ENCODE data around the gene TNS1. TPM values are rescaled to one million over a fixed set of nuclear protein-coding genes. Genes with fewer than 3 reads are reported as not detected.

The TNS1 gene
- total RNA-seq, 1 donor from 2014 or later, result 0.91 TPM

DNA sequence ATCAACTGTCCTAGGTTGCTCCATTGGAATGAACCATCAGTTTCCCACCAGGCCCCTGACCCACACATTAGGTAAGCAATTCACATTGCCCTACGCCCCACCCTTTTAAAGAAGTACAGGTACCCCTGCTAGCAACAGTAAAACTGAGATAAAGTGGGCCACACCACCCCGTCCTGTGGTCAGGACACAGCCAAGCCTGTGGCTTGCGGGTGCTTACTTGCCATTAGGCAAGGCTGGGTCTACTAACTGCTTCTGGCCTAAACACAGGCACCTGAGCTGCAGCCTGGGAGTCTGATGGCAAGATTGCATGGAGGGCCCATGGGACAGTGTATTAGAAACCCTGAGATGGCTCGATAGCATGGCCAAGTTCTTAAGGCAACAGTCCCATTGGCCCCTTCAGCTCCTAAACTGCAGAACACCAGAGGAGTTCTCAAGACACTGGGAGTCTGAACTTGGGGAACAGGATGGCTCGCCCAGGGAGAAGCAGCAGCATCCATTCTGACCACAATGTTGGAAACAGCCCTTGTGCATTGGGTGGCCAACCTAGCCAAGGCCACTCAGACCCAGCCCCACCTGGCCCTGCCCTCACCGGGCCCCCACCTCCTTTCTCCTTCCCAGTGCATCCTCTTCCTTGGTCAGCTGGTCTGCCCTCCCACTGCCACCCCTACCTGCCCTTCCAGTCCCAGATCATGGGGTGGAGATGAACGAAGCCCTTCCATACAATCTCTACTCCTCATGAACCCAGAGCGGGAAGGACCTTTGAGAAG, 177.1 kb downstream of the TNS1 start:
- Mint-ChIP-seq H3K36me3 (ENCODE audit: low read depth) (no peaks in the 10 kb centered on the region), H3K4me3 (ENCODE audit: low read depth) (no peak overlapping the region), H3K27me3 (ENCODE audit: low read depth) (no peaks in the 10 kb centered on the region), H3K27ac (no peak overlapping the region), H3K4me1 (ENCODE audit: low read depth) (no peaks in the 10 kb centered on the region), H3K9me3 (no peaks in the 10 kb centered on the region)
- intact Hi-C loops (cut with micrococcal nuclease), result no loop called here
- DNase-seq (ENCODE audit: low spot score), result no peak

DNA sequence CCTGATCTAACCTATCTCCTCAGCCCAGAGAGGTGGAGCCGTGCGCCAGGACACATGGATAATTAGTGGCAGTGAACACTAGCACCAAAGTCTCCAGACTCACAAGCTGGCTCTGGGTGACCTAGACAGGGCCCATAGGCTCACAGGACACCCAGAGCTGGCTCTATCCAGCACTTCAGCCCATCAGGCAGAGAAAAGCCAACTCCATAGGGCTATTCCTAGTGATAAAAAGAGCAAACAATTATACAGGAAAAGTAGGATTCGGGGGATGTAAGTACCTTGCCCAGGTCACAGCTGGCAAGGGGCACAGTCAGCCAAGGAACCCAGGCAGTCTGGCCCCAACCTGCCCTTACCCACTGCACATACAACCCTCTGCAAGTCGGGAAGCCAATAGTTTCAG, 178.6 kb downstream of the TNS1 start:
- H3K9me3 Mint-ChIP-seq, result no peaks in the 10 kb centered on the region
- no peak overlapping the region for H3K27ac Mint-ChIP-seq
- H3K4me1 Mint-ChIP-seq (ENCODE audit: low read depth), result no peaks in the 10 kb centered on the region
- H3K27me3 Mint-ChIP-seq (ENCODE audit: low read depth), result no peaks in the 10 kb centered on the region
- intact Hi-C loops (cut with micrococcal nuclease), result no loop called here
- DNase-seq (ENCODE audit: low spot score), result no peak
- no peaks in the 10 kb centered on the region for H3K36me3 Mint-ChIP-seq (ENCODE audit: low read depth)
- no peak overlapping the region for H3K4me3 Mint-ChIP-seq (ENCODE audit: low read depth)

DNA sequence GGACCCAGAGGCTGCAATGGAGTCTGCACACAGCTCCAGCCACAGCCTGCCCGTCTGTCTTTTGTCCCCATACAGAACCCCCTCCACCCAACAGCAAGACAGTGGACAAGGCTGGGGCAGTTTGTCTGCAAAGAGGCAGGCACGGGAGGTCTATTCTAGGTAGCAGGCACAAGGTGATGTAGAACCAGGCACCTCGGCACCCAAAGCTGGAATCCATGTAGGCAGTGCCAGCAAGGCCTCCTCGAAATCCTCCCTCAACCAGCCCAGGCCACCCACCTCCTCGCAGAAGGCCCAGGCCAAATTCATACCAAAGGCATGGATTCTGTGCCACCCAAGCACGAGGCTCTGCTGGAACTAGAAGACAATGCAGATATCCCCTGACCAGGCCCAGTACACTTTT, 179.2 kb downstream of the TNS1 start:
- intact Hi-C loops (cut with micrococcal nuclease), result no loop called here
- Mint-ChIP-seq H3K36me3 (ENCODE audit: low read depth) (no peaks in the 10 kb centered on the region), H3K27ac (no peak overlapping the region), H3K4me3 (ENCODE audit: low read depth) (no peak overlapping the region), H3K4me1 (ENCODE audit: low read depth) (no peaks in the 10 kb centered on the region), H3K9me3 (no peaks in the 10 kb centered on the region), H3K27me3 (ENCODE audit: low read depth) (no peaks in the 10 kb centered on the region)
- no peak for DNase-seq (ENCODE audit: low spot score)

DNA sequence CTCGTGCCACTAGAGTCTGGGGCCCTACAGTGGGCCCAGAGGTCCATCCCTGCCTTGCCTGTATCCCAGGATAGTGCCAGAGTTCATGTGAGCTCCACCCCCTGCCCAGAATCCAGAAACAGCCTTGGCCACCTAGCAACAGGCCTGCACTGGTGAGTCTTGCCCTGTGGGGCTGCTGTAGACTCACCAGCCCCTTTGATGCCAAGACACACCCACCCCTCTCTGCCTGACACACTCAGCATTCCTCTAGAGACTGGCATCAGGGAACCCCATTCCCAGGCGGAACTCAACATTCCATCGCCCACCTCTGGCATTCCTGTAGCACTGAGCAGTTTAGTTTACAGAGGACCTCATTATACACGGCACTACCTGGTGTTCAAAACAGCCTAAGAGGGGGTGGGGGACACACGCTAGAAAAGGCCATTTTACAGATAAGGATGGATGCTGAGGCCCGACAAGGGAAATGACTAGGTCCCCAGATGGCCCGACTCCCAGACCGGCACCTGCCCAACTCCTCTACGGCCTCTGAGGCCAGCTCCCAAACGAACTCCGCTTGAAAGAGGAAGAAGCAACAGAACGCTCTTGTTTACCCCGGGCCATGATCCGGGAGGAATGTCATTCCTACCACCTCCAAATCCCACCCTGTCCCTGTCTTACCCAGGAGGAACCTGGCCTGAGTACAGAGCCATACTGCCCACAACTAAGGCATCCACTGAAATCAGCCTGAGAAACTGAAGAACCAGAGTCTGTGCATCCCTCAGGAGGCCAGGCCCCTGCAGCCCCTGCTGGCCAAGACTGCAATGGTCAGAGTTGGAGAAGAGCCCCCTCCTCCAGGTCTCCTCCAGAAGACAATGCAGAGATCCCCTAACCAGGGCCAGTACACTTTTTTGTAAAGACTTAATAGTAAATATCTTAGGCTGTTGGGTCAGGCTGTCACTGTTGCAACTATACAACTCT, 180.2 kb downstream of the TNS1 start:
- no peaks in the 10 kb centered on the region for H3K36me3 Mint-ChIP-seq (ENCODE audit: low read depth)
- H3K4me3 Mint-ChIP-seq (ENCODE audit: low read depth), result no peak overlapping the region
- no peak for DNase-seq (ENCODE audit: low spot score)
- H3K4me1 Mint-ChIP-seq (ENCODE audit: low read depth), result no peaks in the 10 kb centered on the region
- intact Hi-C loops (cut with micrococcal nuclease), result no loop called here
- no peak overlapping the region for H3K27ac Mint-ChIP-seq
- no peaks in the 10 kb centered on the region for H3K27me3 Mint-ChIP-seq (ENCODE audit: low read depth)
- H3K9me3 Mint-ChIP-seq, result no peaks in the 10 kb centered on the region

DNA sequence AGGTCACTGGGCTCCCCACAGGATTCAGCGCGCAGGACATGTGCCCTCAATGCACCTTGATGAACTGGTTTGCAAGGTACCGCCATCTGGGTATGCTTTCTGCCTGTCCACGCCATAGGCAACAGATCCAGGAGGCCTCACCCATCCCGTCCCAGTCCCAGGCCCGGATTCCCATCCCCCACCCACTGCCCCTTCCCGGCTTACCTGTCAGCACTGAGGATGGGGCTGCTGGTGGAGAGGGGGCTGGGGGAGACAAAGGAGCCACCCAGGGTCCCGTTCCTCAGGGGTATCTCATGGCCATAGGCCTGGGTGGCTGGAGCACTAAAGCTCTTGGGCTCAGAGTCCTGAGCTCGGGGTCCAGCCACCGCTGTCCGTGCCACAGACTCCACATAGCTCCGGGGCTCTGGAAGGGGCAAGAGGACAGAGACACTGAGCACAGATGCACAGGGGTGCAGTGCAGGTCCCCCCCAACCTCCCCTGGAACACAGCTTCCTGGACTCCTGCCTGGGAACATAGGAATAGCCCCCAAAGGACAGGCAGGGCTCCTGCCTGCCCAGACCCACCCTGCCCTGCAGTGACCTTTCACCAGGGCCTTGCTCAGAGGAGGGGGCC, 181.2 kb downstream of the TNS1 start:
- Mint-ChIP-seq H3K27ac (no peak overlapping the region), H3K27me3 (ENCODE audit: low read depth) (no peaks in the 10 kb centered on the region), H3K4me1 (ENCODE audit: low read depth) (no peaks in the 10 kb centered on the region), H3K36me3 (ENCODE audit: low read depth) (no peaks in the 10 kb centered on the region), H3K4me3 (ENCODE audit: low read depth) (no peak overlapping the region), H3K9me3 (no peaks in the 10 kb centered on the region)
- no peak for DNase-seq (ENCODE audit: low spot score)
- intact Hi-C loops (cut with micrococcal nuclease), result no loop called here

DNA sequence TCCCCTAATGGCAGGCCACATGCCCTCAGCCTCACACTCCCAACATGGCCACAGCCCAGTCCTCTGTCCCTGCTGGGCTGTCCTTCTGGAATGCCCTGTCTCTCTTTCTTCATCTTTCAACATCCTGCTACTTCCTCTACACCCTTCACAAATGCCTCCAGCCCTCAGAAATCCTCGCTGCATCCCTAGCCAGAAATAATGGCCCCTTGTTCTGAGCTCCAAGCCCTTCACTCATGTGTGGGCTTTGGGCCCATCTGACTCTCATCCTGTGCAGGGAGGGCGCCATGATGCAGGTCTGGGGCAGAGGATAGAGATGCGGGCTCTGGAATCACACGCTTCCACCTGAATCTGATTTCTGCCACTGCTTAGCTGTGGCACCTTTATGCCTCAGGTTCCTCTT, 181.9 kb downstream of the TNS1 start:
- no peak for DNase-seq (ENCODE audit: low spot score)
- H3K36me3 Mint-ChIP-seq (ENCODE audit: low read depth), result no peaks in the 10 kb centered on the region
- H3K4me1 Mint-ChIP-seq (ENCODE audit: low read depth), result no peaks in the 10 kb centered on the region
- no peak overlapping the region for H3K27ac Mint-ChIP-seq
- intact Hi-C loops (cut with micrococcal nuclease), result no loop called here
- H3K27me3 Mint-ChIP-seq (ENCODE audit: low read depth), result no peaks in the 10 kb centered on the region
- no peaks in the 10 kb centered on the region for H3K9me3 Mint-ChIP-seq
- H3K4me3 Mint-ChIP-seq (ENCODE audit: low read depth), result no peak overlapping the region

DNA sequence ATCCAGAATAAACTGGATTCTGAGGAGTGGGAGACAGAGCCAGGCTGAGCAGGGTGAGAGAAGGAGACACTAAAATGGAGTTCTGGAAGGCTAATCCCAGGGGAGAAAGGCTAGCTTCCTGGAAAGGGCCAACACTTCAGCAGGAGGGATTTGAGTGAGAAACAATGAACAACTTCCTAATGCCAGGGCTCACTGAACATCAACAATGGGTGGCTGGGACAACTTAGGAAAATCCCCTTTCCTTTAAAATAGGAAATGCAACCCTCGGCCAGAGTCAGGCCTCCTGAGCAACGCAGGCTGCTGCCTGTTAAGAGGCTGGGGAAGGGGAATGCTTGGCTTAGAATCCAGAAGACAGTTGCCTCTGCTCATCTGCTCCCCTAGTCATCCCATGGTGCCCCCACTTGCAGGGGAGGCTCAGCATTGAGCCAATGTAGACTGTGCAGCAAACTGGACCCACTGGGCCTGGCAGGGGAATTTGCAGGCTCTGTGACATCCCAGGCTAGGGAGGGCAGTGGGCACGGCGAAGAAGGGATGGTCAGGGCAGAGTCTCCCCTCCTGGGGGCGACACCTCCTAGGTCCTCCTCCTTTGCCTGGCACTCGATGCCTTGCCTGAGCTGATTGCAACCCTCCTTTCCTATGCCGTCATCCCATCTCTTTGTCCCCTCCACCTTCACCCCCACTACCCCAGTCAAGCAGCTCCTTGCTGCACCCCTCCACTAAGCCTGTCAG, 182.5 kb downstream of the TNS1 start:
- no peaks in the 10 kb centered on the region for H3K27me3 Mint-ChIP-seq (ENCODE audit: low read depth)
- no peaks in the 10 kb centered on the region for H3K9me3 Mint-ChIP-seq

DNA sequence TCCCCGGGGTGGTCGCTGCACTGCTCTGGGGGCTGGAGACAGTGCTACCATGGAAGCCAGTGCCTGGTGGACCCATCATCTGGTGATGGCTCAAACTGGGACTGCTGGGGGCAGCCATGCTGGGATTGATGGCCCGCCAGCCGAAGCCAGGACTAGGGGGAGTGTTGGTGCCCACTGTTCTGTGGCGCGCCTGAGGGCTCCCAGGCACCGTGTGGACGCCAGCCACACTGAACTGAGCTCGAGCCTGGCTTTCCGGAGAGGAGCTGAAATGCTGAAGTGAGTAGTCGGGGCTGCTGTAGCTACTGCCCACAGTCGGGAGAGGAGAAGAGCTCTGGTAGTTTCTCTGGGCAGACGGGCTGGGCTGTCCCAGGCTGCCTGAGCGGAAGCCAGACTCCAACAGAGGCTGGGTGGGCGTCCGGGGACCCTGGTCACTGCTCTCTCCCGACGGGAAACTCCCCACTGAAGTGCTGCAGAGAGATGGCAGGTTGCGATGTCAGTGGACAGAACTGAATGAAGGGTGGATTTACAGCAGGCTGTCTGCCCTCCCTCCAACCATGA, 184.4 kb downstream of the TNS1 start:
- Mint-ChIP-seq H3K4me3 (ENCODE audit: low read depth) (no peak overlapping the region), H3K36me3 (ENCODE audit: low read depth) (no peaks in the 10 kb centered on the region), H3K27ac (no peak overlapping the region), H3K27me3 (ENCODE audit: low read depth) (no peaks in the 10 kb centered on the region), H3K9me3 (no peaks in the 10 kb centered on the region), H3K4me1 (ENCODE audit: low read depth) (no peaks in the 10 kb centered on the region)
- intact Hi-C loops (cut with micrococcal nuclease), result no loop called here
- DNase-seq (ENCODE audit: low spot score), result no peak

More for the DNA sequence above, 182.5 kb downstream of the TNS1 start:
- Mint-ChIP-seq H3K4me3 (ENCODE audit: low read depth) (no peak overlapping the region), H3K27ac (no peak overlapping the region), H3K36me3 (ENCODE audit: low read depth) (no peaks in the 10 kb centered on the region), H3K4me1 (ENCODE audit: low read depth) (no peaks in the 10 kb centered on the region)
- intact Hi-C loops (cut with micrococcal nuclease), result no loop called here
- no peak for DNase-seq (ENCODE audit: low spot score)

DNA sequence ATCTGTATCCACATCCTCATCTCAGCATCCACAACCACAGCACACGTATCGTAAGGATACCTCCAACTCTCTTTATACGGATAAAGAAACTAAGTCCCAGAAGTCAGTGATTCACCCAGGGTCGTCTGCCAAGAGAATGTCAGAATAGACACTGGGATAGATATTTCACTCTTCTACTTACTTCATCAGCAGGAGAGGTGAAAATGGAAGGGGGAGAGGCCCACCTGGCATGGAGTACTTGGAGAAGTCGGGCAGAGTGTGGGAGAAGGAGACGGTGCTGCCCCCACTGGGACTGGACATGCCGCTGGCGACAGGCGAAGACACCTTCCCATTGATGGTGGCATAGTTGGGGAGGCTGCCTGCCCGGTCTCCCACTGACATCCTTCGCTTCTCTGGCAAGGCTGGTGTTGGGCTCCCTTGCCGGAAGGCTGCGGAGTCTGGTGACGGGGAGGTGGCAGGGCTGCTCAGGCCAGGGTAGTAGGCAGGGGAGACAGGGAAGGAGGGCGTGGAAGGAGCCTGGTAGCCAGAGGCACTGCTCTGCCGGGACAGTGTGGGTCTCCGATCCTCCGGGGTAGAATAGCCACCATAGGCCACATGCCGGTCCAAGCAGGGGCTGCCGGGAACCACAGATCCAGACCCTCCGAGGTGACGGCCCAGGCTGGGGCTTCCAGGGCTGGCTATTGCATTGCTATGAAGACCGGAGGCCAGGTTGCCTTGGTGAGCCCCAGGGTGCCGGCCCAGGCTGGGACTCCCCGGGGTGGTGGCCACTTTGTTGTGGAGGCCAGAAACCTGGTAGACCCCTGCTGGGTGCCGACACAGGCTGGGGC, 185.1 kb downstream of the TNS1 start:
- Mint-ChIP-seq H3K4me3 (ENCODE audit: low read depth) (no peak overlapping the region), H3K27ac (no peak overlapping the region), H3K9me3 (no peaks in the 10 kb centered on the region), H3K27me3 (ENCODE audit: low read depth) (no peaks in the 10 kb centered on the region), H3K4me1 (ENCODE audit: low read depth) (no peaks in the 10 kb centered on the region), H3K36me3 (ENCODE audit: low read depth) (no peaks in the 10 kb centered on the region)
- DNase-seq (ENCODE audit: low spot score), result no peak
- intact Hi-C loops (cut with micrococcal nuclease), result no loop called here

DNA sequence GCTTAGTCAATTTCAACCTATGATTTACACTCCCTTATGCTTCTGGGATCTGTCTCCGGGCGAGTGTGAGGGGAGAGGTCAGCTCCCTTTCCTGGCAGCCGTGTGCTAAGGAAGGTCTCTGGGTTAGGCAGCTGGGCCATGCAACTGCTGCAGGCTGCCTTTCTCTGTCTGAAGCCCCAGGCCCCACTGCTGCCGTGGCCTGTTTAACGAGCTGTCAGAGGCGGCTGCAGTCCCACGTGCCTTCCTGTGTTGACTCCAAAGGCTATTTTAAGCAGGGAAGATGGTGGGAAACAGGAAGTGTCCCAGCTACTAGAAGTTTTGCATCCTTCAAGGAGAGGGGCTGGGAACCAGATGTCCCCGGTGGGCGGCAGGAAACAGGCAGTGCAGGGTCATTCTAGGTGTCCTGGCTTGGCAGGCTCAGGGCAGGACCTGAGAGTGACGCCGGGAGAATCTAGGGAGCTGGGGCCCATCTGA, 186.4 kb downstream of the TNS1 start:
- H3K9me3 Mint-ChIP-seq, result no peaks in the 10 kb centered on the region
- H3K4me1 Mint-ChIP-seq (ENCODE audit: low read depth), result no peaks in the 10 kb centered on the region
- H3K36me3 Mint-ChIP-seq (ENCODE audit: low read depth), result no peaks in the 10 kb centered on the region
- H3K27ac Mint-ChIP-seq, result no peak overlapping the region
- H3K4me3 Mint-ChIP-seq (ENCODE audit: low read depth), result no peak overlapping the region
- H3K27me3 Mint-ChIP-seq (ENCODE audit: low read depth), result no peaks in the 10 kb centered on the region
- intact Hi-C loops (cut with micrococcal nuclease), result no loop called here
- DNase-seq (ENCODE audit: low spot score), result no peak

DNA sequence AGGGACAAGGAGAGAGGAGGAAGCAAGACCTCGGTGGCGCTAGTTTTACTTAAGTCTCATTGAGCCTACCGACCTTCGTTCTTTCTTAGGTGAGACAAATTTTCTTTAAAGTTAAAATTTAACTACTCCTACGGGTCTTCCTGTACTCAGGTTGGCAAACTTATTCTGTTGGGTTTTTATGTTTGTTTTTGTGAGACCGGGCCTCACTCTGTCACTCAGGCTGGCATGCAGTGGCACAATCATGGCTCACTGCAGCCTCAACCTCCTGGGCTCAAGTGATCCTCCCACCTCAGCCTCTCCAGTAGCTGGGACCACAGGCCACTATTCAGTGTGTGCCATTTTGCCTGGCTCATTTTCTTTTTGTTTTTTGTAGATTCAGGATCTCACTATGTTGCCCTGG, 189.0 kb downstream of the TNS1 start:
- no peaks in the 10 kb centered on the region for H3K27me3 Mint-ChIP-seq (ENCODE audit: low read depth)
- no peaks in the 10 kb centered on the region for H3K9me3 Mint-ChIP-seq
- H3K27ac Mint-ChIP-seq, result no peak overlapping the region
- intact Hi-C loops (cut with micrococcal nuclease), result no loop called here
- DNase-seq (ENCODE audit: low spot score), result no peak
- no peaks in the 10 kb centered on the region for H3K4me1 Mint-ChIP-seq (ENCODE audit: low read depth)
- H3K4me3 Mint-ChIP-seq (ENCODE audit: low read depth), result no peak overlapping the region
- H3K36me3 Mint-ChIP-seq (ENCODE audit: low read depth), result no peaks in the 10 kb centered on the region
